HG03571 (cell line): ENCODE data around the gene IFIT2.
"Not testable (repeated sequence)": the region's sequence is repeated elsewhere in the genome, so short reads cannot be mapped to it uniquely, and the experiment has no call there.

Experiments used
- ATAC-seq: cut with Tn5 transposase; IDR thresholded peaks from one replicate; pipeline ENCODE4 v1.9.1; 2021; ENCODE audit not compliant: unreplicated experiment

The IFIT2 gene, protein sequence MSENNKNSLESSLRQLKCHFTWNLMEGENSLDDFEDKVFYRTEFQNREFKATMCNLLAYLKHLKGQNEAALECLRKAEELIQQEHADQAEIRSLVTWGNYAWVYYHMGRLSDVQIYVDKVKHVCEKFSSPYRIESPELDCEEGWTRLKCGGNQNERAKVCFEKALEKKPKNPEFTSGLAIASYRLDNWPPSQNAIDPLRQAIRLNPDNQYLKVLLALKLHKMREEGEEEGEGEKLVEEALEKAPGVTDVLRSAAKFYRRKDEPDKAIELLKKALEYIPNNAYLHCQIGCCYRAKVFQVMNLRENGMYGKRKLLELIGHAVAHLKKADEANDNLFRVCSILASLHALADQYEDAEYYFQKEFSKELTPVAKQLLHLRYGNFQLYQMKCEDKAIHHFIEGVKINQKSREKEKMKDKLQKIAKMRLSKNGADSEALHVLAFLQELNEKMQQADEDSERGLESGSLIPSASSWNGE

DNA sequence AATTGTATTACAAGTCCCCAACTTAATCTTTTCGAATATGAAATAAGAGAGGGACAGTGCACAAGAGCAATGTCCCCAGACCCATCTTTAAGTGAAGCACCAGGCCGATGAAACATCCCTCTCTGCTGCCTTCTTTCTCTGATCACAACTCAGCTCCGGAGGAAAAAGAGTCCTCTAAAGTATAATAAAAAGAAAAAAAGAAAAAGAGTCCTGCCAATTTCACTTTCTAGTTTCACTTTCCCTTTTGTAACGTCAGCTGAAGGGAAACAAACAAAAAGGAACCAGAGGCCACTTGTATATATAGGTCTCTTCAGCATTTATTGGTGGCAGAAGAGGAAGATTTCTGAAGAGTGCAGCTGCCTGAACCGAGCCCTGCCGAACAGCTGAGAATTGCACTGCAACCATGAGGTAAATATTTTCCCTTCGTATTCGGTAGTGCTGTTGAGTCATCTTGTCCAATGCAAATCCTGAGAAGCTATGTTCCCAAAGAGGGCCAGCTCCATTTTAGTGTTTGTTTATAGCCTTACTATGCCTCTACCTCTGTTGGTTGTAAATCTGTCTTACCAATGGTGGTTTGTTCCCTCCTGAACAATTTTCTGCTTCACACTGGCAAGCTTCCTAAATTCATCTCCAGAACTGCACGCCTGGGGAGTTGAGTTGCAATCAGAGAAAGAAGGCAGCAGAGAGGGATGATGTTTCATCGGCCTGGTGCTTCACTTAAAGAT, at the start of gene IFIT2:
Gene IFIT2 (plus strand): TSS at position 326 of the 725 bp plus-strand sequence. CDS start 78 bp downstream, at position 404.
- ATAC-seq = peak; percentile 68

DNA sequence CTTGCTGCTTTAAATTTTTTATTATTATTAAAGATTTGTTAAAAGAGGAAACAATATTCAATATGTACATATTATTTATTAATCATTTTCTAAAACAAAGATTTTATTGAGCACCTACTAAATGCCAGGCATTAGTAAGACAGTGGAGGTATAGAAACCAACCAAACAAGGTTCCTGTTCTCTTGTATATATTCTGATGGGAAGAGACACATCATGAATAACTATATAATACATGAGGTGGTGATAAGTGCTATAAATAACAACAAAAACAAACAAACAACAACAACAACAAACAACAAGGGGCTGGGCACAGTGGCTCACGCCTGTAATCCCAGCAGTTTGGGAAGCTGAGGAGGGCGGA, 49.6 kb upstream of the IFIT2 start:
- no peak for ATAC-seq

DNA sequence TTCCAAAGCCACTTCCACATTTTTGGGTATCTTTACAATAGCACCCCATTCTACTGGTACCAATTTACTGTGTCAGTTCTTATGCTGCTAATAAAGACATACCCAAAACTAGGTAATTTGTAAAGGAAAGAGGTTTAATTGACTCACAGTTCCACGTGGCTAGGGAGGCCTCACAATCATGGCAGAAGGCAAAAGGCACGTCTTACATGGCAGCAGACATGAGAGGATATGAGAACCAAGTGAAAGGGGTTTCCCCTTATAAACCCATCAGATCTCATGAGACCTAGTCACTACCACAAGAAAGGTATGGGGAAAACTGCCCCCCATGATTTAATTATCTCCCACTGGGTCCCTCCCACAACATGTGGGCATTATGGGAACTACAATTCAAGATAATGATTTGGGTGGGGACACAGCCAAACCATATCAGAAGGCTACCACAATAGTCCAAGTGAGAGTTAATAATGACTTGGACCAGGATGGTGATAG, 46.7 kb upstream of the IFIT2 start:
- not testable (repeated sequence) for ATAC-seq

DNA sequence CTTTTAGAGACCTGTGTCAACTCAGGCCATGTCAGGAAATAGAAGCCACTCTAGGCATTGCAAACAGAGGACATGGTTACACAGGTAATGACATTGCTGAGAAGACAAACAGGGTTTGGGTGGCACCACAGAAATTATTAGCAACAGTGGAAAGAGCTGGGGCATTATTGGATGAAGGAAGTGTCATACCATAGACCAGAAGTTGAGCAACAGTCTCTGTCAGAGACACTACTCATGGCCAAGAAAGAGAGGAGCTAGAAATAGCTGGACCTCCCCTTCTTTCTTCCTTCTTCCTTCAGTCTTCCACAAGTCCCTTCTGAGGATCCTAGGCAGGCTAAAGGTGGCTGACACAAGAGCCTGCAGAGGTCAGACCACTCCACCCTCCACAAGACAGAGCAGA, 46.1 kb upstream of the IFIT2 start:
- no peak for ATAC-seq

DNA sequence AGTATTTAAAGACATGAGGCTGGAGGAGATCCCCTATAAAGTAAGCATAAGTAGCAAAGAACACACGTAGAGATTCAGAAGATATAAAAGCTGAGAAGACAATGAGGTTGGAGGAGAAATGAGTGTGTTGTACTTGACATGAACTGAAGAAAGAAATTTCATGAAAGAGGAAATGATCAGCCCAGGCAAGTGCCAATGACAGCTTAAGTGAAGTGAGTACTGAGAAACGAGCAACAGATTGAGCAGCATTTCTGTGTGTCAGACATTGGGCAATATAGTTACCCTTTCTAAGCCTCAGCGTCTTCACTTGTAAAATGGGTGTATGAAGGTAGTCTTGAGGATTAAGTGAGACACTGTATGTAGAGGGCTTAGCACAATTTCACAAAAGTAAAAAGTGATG, 45.5 kb upstream of the IFIT2 start:
- no peak for ATAC-seq

DNA sequence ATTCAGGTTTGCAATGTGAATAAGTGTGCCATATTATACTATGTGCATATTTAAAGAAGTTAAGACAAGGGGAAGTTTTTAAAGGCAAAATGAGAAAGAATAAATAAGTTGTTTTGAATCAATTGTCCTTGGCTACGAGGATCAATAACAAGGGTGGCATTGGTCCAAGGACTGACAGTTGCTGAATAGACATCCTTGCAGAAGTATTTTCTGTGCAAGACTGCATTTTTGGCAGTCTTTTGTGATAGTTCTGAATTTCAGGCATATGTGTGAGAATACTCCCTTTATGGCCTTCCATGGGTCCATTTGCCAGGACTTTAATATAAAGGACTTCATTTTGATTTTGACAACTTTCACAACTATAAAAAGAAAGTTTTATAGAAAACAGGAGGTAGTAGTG, 44.9 kb upstream of the IFIT2 start:
- ATAC-seq = no peak

DNA sequence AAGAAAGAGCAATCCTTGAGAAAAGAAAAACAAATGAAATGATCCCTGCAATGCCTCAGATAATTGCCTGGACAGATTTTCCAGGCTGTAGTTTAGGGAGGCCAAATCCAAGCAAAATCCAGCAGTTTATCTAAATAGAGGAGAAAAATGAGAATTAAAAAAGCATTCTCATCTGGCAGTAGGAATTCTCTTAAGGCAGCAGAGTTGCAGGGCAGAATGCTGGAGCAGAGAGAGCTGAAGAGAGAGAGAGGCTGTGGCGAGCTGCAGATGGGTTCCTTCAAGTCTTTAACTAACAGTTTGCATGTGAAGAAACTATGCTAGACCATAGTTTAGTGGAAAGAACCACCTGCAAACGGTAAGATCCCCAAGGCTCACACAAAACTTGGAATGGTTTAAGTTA, 44.3 kb upstream of the IFIT2 start:
- no peak for ATAC-seq

DNA sequence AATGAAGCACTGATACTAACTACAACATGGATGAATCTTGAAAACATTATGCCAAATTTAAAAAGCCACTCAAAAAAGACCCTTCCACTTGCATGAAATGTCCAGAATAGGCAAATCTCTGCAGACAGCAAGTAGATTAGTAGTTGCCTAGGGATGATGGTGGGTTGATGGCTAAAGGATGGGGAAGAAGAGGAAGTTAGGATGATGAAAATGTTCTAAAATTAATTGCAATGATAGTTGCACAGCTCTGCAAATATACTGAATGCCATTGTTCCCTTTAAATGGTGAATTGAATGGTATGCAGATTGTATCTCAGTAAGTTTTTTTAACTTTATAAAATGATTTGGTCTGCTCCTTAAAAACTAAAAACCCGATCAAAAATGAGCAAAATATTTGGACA, 43.0 kb upstream of the IFIT2 start:
- no peak for ATAC-seq

DNA sequence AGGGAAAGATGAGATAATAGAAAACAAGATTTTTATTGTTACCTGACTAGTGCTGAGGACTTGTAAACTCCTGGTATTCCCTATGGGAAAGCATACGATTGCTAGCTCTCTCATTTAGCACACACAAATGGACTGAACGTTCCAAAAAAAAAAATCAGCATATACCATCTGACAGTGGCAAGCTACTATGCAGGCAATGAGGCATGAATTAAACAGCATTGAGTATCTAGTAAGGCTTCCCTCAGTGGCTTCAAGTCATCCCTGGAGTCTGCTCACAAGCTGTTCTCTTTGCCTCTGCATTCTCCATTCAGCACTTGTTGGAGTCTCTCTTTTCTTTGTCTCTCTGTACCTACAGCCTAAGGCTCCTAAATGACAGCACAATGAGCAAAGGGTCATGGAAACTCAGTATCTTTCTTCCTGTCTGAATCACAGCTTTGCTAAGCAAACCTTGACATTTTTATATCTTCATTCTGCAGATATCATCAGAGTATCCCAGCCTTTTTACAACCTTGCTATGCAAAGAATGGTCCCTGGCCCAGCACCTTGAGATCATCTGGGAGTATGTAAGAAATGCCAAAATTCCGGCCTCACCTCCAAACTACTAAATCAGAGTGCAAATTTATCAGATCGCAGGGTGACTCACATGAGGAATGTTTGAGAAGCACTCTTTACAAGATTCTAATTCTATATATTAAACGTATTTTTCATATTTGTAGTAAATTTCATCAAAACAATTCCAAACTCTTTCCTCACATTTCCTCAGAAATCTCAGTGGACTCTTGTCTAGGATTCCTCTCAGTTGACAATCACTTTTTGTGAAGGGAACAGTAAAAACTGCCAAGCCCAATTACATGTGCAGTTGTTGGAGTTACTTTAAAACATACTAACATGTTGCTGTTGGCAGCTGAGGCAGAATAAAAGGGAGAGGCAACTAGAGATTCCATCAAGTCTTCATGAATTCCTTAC, 39.5 kb upstream of the IFIT2 start:
- no peak for ATAC-seq

DNA sequence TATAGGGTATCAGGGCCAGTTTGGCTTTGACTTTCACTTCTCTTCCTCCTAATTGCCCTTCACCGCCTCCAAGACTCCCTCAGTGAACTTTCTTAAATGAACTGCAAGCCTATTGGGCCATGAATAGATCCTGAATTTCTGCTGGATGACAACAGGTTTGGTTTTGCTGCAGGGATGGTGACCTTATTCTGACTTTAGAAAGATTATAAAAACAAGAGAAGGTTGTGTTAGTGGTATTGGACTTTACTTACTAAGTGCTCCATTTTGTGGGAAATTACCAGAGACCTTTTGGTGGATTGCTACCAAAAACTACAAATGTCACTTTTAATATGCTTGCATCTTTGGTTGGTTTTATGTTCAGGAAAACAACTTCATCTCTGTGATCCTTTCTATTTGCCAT, 38.8 kb upstream of the IFIT2 start:
- no peak for ATAC-seq

DNA sequence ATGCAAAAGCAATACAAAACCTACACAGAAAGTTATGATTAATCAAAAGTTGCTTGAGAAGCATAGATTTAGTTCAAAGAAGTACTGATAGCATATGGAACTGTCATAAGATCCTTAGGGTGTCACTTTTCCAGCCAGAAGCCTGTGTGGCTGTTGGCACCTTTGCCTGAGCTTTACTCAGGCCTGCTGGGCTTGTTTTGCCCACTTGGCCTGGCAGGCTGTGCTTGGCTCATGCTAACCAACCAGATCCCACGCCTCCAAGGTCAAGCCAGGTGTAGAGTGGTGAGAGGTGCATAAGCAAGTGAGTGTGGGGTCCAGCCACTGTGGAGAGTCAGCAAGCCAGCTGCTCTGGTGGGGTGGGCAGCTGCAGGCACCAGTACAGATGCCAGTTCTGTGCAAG, 38.3 kb upstream of the IFIT2 start:
- no peak for ATAC-seq

DNA sequence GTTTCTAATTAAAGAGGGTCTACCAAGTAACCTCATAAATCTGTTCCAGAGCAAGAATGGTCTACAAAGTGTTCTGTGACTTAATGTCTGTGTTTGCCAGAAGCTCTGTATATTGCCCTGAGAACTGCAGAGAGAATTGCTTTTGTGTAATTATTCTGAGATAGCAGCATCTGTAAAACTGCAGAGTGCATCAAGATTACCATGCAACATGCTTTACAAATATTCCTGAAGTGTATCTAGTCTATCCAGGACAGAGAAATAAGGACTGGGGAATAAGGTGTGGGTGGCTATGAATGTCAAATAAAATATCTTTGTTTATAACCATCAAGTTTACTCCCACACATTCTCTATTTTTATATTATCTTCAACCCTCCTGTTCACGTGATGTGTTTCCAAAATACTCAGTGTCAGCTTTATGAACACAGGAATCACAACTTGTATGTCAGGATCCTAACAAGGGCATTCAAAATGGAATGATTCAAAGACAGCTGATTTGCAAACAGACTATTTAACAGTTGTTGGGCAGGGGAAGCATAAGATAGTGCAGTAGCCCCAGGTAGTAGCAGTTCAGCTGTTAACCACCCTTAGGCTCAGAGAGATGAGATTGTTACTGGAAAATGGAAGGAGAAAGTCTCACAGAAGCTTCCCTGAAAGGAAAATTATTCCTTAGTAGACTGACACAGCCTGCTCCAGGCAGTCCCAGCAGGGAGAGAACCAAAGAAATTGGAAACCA, 35.0 kb upstream of the IFIT2 start:
- no peak for ATAC-seq

DNA sequence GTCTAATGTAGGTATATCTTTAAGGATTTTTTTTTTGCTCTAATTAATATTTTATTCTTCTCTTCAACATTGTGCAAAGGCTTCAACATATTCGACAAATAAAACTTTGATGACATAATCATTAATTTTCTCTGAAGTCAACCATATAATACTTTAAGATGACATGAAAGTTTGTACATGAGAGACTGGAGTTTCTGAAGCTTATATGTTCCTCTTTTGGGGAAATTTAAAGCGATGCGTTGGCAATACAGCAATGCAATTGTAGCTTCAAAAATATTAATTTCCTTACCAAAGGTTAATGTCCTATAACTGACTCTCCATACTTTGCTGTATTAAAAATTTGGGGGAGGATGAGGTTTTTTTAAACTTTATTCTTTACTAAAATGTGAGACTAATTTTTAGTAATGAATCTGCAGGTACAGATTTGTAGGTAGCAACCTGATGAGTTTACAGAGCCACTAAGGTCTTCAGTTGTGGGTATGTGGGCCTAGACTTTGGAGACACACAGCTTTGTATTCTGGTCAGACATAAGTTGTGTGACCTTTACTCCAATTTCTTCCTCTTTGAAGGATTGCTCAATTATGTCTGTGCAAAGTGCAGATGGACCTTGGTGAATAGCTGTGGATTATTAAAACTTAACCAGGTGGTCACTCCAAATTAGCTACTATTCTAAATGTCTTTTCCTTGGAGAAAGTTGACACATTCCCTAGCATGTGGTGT, 32.3 kb upstream of the IFIT2 start:
- no peak for ATAC-seq

DNA sequence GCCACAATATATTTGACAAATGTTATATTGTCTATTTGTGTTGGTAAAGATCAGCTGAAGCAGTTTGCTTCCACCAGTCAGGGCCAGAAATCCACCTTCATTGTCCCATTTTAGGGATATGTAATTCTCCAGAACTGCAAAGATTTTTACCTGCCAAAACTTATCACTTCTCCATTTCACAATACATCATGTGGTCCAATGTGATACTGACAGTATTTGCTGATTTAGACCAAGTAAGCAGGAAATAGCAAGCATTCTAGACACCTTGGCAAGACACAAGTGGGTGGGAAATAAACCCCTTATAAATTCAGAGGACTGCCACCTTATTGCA, 31.7 kb upstream of the IFIT2 start:
- no peak for ATAC-seq

DNA sequence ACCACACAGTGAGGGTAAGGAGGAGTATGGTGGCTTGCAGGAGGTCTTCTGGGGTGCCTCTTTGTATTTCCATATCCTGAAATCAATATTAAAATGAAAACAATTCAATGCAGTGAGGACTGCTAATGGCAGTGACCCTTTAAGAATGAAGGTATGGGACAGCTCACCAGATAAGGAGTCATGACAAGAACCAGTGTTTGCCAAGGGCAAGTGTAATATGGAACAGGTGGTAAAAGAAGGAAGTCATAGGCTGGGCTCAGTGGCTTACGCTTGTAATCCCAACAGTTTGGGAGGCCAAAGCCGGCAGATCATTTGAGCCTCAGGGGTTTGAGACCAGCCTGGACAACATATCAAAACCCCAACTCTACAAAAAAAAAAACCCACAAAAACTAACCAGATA, 30.3 kb upstream of the IFIT2 start:
- no peak for ATAC-seq

DNA sequence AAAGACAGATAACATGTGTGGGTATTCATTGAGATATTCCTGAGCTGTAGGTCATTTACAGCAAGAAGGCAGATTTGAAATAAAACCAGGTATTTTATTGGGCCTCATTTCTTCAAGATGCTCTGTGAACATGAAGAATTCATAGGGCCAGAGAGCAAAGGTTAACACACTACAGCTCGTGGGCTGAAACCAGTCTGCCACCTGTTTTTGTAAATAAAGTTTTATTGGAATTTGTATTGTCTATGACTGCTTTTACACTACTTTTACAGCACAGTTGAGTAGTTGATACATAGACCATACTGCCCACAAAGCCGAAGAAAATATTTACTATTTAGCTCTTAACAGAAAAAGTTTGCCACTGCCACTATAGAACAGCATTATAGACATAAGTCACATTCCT, 28.2 kb upstream of the IFIT2 start:
- no peak for ATAC-seq

DNA sequence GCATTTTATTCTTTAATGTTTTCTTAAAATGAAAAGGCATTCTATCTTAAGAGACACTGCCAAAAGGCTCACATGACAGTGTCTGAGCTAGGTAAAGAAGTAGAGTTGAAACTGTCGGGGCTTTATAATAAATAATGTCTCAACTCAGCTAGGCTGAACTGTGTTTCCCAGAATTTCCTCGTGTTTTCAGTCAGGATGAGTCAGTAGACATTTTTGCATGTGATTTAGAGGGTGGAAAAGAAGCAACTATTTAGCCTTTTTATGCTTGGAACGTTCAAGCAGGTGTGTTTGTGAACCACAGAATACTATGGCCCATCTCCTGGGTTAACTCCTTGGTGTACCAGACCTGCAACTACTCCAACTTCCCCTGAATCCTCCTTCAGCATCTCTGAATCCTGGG, 26.9 kb upstream of the IFIT2 start:
- no peak for ATAC-seq

DNA sequence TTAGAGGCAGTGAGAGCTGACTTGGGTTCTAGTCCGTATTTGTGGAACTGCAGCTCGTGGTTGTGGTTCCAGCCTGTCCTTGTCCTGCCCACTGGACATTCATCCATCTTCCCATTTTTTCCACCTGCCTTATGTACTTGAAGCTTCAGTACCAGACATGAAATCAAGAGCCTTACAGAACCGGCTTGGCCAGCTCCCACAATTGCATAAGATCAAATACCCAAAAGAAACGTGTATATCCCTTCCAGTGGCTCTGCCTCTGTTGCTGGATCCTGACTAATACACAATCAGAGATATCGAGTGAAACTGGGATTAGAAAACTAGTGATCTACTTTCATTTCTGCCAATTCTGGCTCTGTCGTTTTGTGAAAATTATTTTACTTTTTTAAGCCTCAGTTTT, 26.5 kb upstream of the IFIT2 start:
- no peak for ATAC-seq

DNA sequence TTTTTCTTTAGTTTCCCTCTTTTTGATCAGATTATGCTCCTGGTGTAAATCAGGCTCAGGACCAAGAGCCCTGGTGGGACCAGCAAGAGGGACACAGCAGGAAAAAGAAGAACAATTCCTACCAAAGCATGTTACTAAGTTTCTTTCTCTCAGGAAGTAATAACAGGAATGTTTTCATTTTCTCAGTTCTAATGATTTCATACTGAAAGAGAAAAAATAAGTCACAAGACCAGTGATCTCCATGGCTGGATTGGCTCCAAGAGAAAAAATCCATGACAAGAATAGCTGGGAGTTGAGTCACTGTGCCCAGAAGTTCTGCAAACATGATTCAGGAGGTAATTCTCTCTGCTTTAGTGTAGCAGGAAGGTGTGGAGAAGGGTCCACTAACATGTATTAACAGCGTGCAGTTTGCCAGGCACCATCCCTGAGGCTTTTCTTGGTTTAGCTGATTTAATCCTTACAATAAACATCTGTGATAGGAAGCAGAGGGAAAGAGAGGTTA, 23.8 kb upstream of the IFIT2 start:
- ATAC-seq = no peak

DNA sequence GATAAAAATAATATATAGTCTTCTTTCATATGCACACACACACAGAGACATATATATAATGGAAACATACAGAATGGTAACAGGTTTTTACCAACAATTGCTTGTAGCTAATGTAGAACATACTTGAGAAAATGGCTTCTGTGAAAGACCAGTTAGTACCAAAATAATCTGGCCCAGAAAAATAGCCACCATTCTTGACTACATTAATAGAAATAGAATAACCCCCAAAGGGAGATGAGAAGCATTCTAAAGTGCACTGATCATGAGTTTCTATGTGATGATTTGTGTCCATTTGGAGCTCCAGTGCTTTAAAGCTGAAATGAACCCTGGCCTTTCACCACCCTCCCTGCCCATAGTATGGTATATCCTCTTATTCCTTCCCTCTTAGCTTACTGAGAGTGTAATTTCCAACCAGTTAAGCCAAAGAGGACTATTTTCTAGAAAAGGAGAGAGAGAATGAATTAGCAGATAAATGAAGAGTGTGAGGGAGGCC, 22.9 kb upstream of the IFIT2 start:
- no peak for ATAC-seq
